Tibial nerve (tissue), 4 donors: Measurements from ENCODE around the gene PRTFDC1. TPM values are rescaled to one million over a fixed set of nuclear protein-coding genes. Genes with fewer than 3 reads are reported as not detected.

ENCODE experiments used
- DNase-seq, 2 donors: peaks; one replicate each; pipeline ENCODE4 v3.0.0-alpha.2; 2019; ENCODE audit warnings: low spot score in 2 of 2
- H3K27ac ChIP-seq, 4 donors: fragments of 200-600 bp; sonication (generic) in 3 of 4; one replicate each; pipeline ENCODE4 v1.5.1; 2017 to 2019; ENCODE audit warnings: mild to moderate bottlenecking in 1 of 4
- H3K27me3 ChIP-seq, 2 donors: fragments of 200-600 bp; sonication (generic) in 1 of 2; one replicate each; pipeline versions ENCODE4 v1.5.1 to v1.6.0; 2017 to 2019
- H3K36me3 ChIP-seq, 3 donors: fragments of 200-600 bp; sonication (generic); one replicate each; pipeline ENCODE4 v1.5.1; 2018 to 2019
- H3K4me1 ChIP-seq, 4 donors: fragments of 200-600 bp; sonication (generic) in 3 of 4; one replicate each; pipeline ENCODE4 v1.5.1; 2017 to 2019
- H3K4me3 ChIP-seq, 4 donors: fragments of 200-600 bp; sonication (generic) in 3 of 4; one replicate each; pipeline ENCODE4 v1.5.1; 2017 to 2019; ENCODE audit warnings: mild to moderate bottlenecking in 1 of 4, moderate library complexity in 1 of 4
- H3K9me3 ChIP-seq, 4 donors: fragments of 200-600 bp; sonication (generic) in 3 of 4; one replicate each; pipeline ENCODE4 v1.5.1; 2017 to 2019
- EP300 ChIP-seq, 2 donors: sonication (generic); formaldehyde crosslinking; IDR thresholded peaks; one replicate each; pipeline ENCODE4 v1.6.1; 2017; ENCODE audit warnings: antibody characterized with exemption in 2 of 2, mild to moderate bottlenecking in 1 of 2
- POLR2A ChIP-seq, 2 donors: fragments of 450-650 bp; IDR thresholded peaks; one replicate each; pipeline ENCODE4 v1.6.1; 2017; ENCODE audit warnings: antibody characterized with exemption in 2 of 2, mild to moderate bottlenecking in 2 of 2, moderate library complexity in 2 of 2
- WGBS, 2 donors: methylation state at CpG; one replicate each; pipeline ENCODE4 v1.1.5; 2018; 5-methylcytosine and 5-hydroxymethylcytosine counted together
- total RNA-seq, 4 donors: library from RNA; depleted of rRNA; stranded (reverse); fragments of >200 nt; gene quantifications; one replicate each; pipeline ENCODE4 v1.1.0, GENCODE V29; 2016
- TF ChIP-seq, protein P1 (sequence below), 5 experiments: fragments of 200-600 bp in 3 of 5; fragments of 450-650 bp in 2 of 5; sonication (generic) in 3 of 5; IDR thresholded peaks; one replicate each; pipeline ENCODE4 v1.5.1; 2016 to 2019; ENCODE audit warnings: antibody characterized with exemption in 5 of 5, mild to moderate bottlenecking in 3 of 5, moderate library complexity in 2 of 5

PRTFDC1 gene
- total RNA-seq, 4 donors from 2014 or later: 0.78 to 5.7 (median 1.3) TPM

DNA sequence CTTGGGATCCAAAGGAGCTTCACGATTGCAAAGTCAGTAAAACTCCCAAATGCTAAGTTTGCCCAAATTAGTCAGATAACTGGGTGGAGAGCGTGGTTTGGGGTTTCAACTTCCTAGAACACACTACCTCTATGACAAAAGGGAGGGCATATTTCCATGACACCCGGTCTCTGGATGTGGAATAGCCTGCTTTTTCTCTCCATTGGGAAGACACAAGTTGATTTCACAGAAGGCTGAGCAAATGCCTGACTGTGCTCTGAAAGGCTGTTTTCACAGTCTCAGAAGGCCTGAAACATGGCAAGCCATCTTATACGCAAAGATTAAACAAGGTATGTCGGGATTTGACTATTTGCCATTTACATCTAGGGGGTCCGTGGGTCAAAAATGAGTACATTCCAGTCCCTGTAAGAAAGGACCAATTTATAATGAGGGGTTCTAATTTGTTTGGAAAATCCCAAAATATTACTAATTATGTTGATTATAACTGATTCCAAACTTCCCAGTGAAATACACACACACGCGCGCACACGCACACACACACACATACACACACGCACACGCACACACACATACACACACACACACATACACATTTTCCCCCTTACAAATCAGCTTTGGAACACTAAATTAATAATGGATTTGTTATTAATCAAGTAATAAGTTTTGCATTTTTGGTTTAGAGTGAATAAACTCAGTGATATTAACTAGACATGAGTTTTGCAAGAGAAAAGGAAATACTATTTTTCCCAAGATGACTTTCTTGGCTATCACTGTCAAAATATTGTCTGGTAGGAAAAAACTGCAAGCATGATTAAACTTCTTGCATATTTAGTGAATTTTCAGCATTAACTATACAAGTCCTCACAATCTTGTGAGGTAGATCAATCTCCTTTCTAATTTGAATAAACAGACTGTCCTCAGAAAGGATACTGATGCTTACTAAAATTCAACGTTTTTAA is 105.0 kb downstream of the PRTFDC1 start:
- H3K36me3 ChIP-seq: no peaks in the 10 kb centered on the region
- peaks cover 0 to 16% (median 0%) of the 10 kb centered on the region in 4 donors for H3K4me1 ChIP-seq
- no peaks in the 10 kb centered on the region for H3K9me3 ChIP-seq
- TF ChIP-seq EP300 (IDR thresholded peaks at IDR 0.05) (no peak), POLR2A (IDR thresholded peaks at IDR 0.05) (no peak)
- TF ChIP-seq, protein P1, sequence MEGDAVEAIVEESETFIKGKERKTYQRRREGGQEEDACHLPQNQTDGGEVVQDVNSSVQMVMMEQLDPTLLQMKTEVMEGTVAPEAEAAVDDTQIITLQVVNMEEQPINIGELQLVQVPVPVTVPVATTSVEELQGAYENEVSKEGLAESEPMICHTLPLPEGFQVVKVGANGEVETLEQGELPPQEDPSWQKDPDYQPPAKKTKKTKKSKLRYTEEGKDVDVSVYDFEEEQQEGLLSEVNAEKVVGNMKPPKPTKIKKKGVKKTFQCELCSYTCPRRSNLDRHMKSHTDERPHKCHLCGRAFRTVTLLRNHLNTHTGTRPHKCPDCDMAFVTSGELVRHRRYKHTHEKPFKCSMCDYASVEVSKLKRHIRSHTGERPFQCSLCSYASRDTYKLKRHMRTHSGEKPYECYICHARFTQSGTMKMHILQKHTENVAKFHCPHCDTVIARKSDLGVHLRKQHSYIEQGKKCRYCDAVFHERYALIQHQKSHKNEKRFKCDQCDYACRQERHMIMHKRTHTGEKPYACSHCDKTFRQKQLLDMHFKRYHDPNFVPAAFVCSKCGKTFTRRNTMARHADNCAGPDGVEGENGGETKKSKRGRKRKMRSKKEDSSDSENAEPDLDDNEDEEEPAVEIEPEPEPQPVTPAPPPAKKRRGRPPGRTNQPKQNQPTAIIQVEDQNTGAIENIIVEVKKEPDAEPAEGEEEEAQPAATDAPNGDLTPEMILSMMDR (IDR thresholded peaks at IDR 0.05): no peak
- H3K27ac ChIP-seq: no peak overlapping the region
- DNase-seq: no peak
- H3K27me3 ChIP-seq: peaks cover 0 to 5% of the 10 kb centered on the region in 2 donors
- no peak overlapping the region for H3K4me3 ChIP-seq
- 80 to 81% methylated on average over 13 of the region's 13 CpGs for WGBS, 2 donors

- H3K9me3 ChIP-seq: no peaks in the 10 kb centered on the region
- TF ChIP-seq POLR2A (IDR thresholded peaks at IDR 0.05): no peak
- TF ChIP-seq, protein P1 (IDR thresholded peaks at IDR 0.05): no peak
- TF ChIP-seq EP300 (IDR thresholded peaks at IDR 0.05): no peak
- no peak overlapping the region for H3K4me3 ChIP-seq
- H3K27ac ChIP-seq: no peak overlapping the region
- H3K4me1 ChIP-seq: peaks cover 0 to 15% (median 0%) of the 10 kb centered on the region in 4 donors
- H3K36me3 ChIP-seq: no peaks in the 10 kb centered on the region
- DNase-seq: no peak
- 91 to 94% methylated on average over 2 of the region's 2 CpGs for WGBS, 2 donors
- no peaks in the 10 kb centered on the region for H3K27me3 ChIP-seq
These were observed 107.7 kb downstream of the PRTFDC1 start for GRCh38 chr10:24844742-24845141.

DNA sequence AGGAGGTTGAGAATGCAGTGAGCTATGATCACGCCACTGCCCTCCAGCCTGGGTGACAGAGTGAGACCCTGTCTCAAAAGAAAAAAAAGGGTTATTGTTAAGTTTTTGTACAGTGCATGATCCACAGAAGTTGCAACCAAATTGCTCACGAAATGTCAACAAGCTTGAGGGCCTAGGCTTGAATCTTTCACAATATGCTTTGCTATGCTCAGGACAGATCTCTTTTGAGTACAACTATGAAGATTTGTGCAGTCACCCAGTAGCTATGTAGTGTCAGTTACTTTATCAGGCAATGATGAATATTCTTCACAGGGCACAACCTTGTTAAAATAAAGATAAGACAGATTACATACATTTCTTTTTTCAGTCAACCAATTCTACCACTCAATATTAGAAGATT is 109.2 kb downstream of the PRTFDC1 start:
- H3K9me3 ChIP-seq: no peaks in the 10 kb centered on the region
- 47 to 64% methylated on average over 2 of the region's 2 CpGs for WGBS, 2 donors
- H3K27me3 ChIP-seq: no peaks in the 10 kb centered on the region
- no peak overlapping the region for H3K27ac ChIP-seq
- no peak for TF ChIP-seq EP300 (IDR thresholded peaks at IDR 0.05)
- TF ChIP-seq POLR2A (IDR thresholded peaks at IDR 0.05): no peak
- TF ChIP-seq, protein P1 (IDR thresholded peaks at IDR 0.05): no peak
- no peak overlapping the region for H3K4me3 ChIP-seq
- peaks cover 0 to under 1% (median 0%) of the 10 kb centered on the region in 4 donors for H3K4me1 ChIP-seq
- no peaks in the 10 kb centered on the region for H3K36me3 ChIP-seq
- no peak for DNase-seq

DNA sequence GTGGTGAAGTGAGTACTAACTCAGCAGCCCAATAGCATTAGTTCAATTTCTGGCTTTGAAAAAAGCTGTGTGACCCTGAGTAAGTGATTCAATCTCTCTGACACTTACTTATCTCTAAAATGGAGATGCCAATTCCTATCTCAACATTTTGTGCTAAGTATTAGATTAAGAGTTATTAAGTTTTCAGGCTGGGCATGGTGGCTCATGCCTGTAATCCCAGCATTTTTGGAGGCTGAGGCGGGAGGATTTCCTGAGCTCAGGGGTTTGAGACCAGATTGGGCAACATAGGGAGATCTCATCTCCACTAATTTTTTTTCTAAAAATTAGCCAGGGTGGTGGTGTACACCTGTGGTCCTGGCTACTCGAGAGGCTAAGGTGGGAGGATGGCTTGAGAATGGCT is 109.5 kb downstream of the PRTFDC1 start:
- Histone ChIP-seq H3K27ac (no peak overlapping the region), H3K9me3 (no peaks in the 10 kb centered on the region), H3K4me3 (no peak overlapping the region), H3K36me3 (no peaks in the 10 kb centered on the region), H3K4me1 (no peaks in the 10 kb centered on the region), H3K27me3 (no peaks in the 10 kb centered on the region)
- no peak for DNase-seq
- 45 to 67% methylated on average over 2 of the region's 2 CpGs for WGBS, 2 donors
- TF ChIP-seq EP300 (IDR thresholded peaks at IDR 0.05): no peak
- TF ChIP-seq, protein P1 (IDR thresholded peaks at IDR 0.05): no peak
- no peak for TF ChIP-seq POLR2A (IDR thresholded peaks at IDR 0.05)

DNA sequence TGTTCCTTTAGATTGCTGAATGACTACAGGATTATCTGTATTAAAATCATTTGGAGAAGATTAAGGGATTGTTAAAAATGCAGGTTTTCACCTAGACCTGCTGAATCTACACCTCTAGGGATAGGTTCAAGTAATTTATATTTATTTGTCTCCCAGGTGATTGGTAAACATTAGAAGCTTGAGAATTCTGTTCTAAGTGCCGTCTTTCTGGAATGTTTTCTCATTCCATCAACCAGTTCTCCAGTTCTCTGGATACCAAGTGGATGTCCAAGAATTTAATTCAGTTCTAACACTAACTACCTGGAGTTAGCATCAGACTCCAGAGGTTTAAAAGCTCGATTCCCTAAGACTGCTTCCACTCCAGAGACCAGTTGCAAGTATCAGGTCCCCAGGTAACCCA is 110.9 kb downstream of the PRTFDC1 start:
- Histone ChIP-seq H3K27me3 (no peaks in the 10 kb centered on the region), H3K9me3 (peaks cover 0 to 11% (median 0%) of the 10 kb centered on the region in 4 donors), H3K36me3 (no peaks in the 10 kb centered on the region), H3K4me1 (no peaks in the 10 kb centered on the region), H3K27ac (no peak overlapping the region), H3K4me3 (no peak overlapping the region)
- DNase-seq: no peak
- TF ChIP-seq EP300 (IDR thresholded peaks at IDR 0.05) (no peak), POLR2A (IDR thresholded peaks at IDR 0.05) (no peak)
- TF ChIP-seq, protein P1 (IDR thresholded peaks at IDR 0.05): no peak
- whole genome bisulfite sequencing, 2 donors: 89 to 95% methylated on average over 2 of the region's 2 CpGs
